Panc1 (cell line): ENCODE results near the gene SPINK14. TPM values are rescaled to one million over a fixed set of nuclear protein-coding genes. Genes with fewer than 3 reads are reported as not detected.

Experiments
- ATAC-seq: fragments of 200-7000 bp; cut with Tn5 transposase; 2 replicates; pipeline ENCODE4 v1.9.1; 2020; ENCODE audit warnings: mild to moderate bottlenecking, moderate library complexity
- BruUV-seq: library from RNA; stranded (reverse); fragments of 400-500 nt; replicated peaks from 2 replicates; lab custom pipeline; 2021; lab: Mats Ljungman, UMichigan
- CTCF ChIA-PET: fragments of 300-600 bp; sonication (Branson Sonifier 250); formaldehyde crosslinking; loops from one replicate; lab custom pipeline; 2022; ENCODE audit warnings: antibody characterized with exemption; lab: Charles Lee
- POLR2A ChIA-PET: fragments of 300-600 bp; sonication (Branson Sonifier 250); formaldehyde crosslinking; loops from one replicate; lab custom pipeline; 2022; ENCODE audit warnings: antibody characterized with exemption; lab: Charles Lee
- DNase-seq: peaks from one replicate; pipeline ENCODE4 v3.0.0-alpha.2; 2010; ENCODE audit warnings: low read depth, low spot score
- H3K27ac ChIP-seq: 2 replicates; pipeline ENCODE4 v1.5.1; 2011; ENCODE audit warnings: mild to moderate bottlenecking, low read length, inconsistent platforms
- H3K27me3 ChIP-seq: fragments of 200-500 bp; sonication (Bioruptor generic); 2 replicates; pipeline ENCODE4 v1.6.0; 2014; ENCODE audit warnings: low read length, inconsistent platforms; ENCODE audit not compliant: control insufficient read depth, insufficient read depth
- H3K36me3 ChIP-seq: fragments of 200-500 bp; sonication (Bioruptor generic); 2 replicates; pipeline ENCODE4 v1.5.1; 2014; ENCODE audit warnings: inconsistent platforms, mild to moderate bottlenecking, low read length, moderate library complexity; ENCODE audit not compliant: control insufficient read depth, insufficient read depth
- H3K4me1 ChIP-seq: 2 replicates; pipeline ENCODE4 v1.5.1; 2011; ENCODE audit warnings: inconsistent platforms, mild to moderate bottlenecking, low read length, moderate library complexity; ENCODE audit not compliant: control insufficient read depth, insufficient read depth
- H3K4me3 ChIP-seq, 2 experiments: 2 replicates each; pipeline ENCODE4 v1.5.1; 2011 to 2012; ENCODE audit warnings: low read depth in 2 of 2, low read length in 2 of 2, mild to moderate bottlenecking in 2 of 2, inconsistent platforms in 1 of 2, moderate library complexity in 1 of 2
- H3K9me3 ChIP-seq: fragments of 200-500 bp; sonication (Bioruptor generic); 2 replicates; pipeline ENCODE4 v1.5.1; 2014; ENCODE audit warnings: low read depth, mild to moderate bottlenecking, inconsistent platforms, low read length, moderate library complexity; ENCODE audit not compliant: control insufficient read depth, insufficient read depth
- POLR2AphosphoS5 ChIP-seq: IDR thresholded peaks from 2 replicates; pipeline ENCODE4 v1.6.1; 2012; ENCODE audit warnings: mild to moderate bottlenecking, low read depth, low read length, moderate library complexity
- SIN3A ChIP-seq: IDR thresholded peaks from 2 replicates; pipeline ENCODE4 v1.6.1; 2012; ENCODE audit warnings: low read depth, mild to moderate bottlenecking, low read length, moderate library complexity, borderline replicate concordance; ENCODE audit not compliant: insufficient read depth
- TCF7L2 ChIP-seq: IDR thresholded peaks from 2 replicates; pipeline ENCODE4 v1.6.1; 2011; ENCODE audit warnings: mild to moderate bottlenecking, low read depth, low read length, inconsistent platforms
- in situ Hi-C: cut with HindIII; loops from 2 replicates; pipeline ENCODE4 v1.10.0; 2016; ENCODE audit warnings: low sequenced_read_pairs, low pct_unique_long_range_greater_than_20kb
- intact Hi-C: fragments of 100-400 bp; cut with micrococcal nuclease; formaldehyde crosslinking; loops from one replicate; pipeline ENCODE4 v1.10.0; 2022; ENCODE audit not compliant: unreplicated experiment
- total RNA-seq: library from RNA; stranded (reverse); gene quantifications from one replicate; pipeline ENCODE4 v1.2.1, GENCODE V29; 2021; ENCODE audit not compliant: unreplicated experiment
- TF ChIP-seq, protein P1 (sequence below): fragments of 450-650 bp; IDR thresholded peaks from 2 replicates; pipeline ENCODE4 v1.5.1; 2017; ENCODE audit warnings: mild to moderate bottlenecking
- TF ChIP-seq, protein P2 (sequence below), 2 experiments: IDR thresholded peaks; 2 replicates each; pipeline ENCODE4 v1.6.1; 2011 to 2012; ENCODE audit warnings: low read depth in 2 of 2, control low read depth in 1 of 2, low read length in 1 of 2, mild to moderate bottlenecking in 1 of 2, moderate library complexity in 1 of 2; ENCODE audit not compliant: insufficient read depth in 1 of 2

Gene SPINK14
- total RNA-seq, 1 experiment from 2014 or later = not detected

DNA sequence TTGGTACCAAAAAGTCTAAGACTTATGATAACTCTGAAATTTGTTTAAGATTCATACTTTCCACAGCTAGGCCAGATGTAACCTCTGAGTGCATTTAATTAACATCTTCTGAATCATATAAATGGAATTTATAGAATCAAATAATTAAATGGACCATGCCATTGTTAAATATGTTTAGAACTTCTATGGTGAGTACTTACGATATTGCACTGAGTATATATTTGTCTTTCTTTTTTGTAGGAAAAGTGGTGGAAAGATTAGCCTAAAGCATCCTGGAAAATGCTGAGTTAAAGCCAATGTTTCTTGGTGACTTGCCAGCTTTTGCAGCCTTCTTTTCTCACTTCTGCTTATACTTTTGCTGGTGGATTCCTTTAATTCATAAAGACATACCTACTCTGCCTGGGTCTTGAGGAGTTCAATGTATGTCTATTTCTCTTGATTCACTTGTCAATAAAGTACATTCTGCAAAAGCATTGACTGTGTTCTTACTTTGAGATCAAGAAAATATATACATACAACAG is 46.4 kb downstream of the SPINK14 start:
- Histone ChIP-seq H3K27me3 (no peaks in the 10 kb centered on the region), H3K36me3 (no peaks in the 10 kb centered on the region), H3K4me1 (no peaks in the 10 kb centered on the region), H3K9me3 (no peaks in the 10 kb centered on the region), H3K4me3 (no peak overlapping the region), H3K27ac (no peak overlapping the region)
- DNase-seq (no peak), ATAC-seq (no peak)
- ChIA-PET POLR2A (no interaction called here), CTCF (no interaction called here)
- intact Hi-C loops (no loop called here), in situ Hi-C loops (no loop called here)
- no peak for TF ChIP-seq TCF7L2
- TF ChIP-seq POLR2AphosphoS5 = no peak
- TF ChIP-seq, protein P1, sequence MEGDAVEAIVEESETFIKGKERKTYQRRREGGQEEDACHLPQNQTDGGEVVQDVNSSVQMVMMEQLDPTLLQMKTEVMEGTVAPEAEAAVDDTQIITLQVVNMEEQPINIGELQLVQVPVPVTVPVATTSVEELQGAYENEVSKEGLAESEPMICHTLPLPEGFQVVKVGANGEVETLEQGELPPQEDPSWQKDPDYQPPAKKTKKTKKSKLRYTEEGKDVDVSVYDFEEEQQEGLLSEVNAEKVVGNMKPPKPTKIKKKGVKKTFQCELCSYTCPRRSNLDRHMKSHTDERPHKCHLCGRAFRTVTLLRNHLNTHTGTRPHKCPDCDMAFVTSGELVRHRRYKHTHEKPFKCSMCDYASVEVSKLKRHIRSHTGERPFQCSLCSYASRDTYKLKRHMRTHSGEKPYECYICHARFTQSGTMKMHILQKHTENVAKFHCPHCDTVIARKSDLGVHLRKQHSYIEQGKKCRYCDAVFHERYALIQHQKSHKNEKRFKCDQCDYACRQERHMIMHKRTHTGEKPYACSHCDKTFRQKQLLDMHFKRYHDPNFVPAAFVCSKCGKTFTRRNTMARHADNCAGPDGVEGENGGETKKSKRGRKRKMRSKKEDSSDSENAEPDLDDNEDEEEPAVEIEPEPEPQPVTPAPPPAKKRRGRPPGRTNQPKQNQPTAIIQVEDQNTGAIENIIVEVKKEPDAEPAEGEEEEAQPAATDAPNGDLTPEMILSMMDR = no peak
- TF ChIP-seq, protein P2, sequence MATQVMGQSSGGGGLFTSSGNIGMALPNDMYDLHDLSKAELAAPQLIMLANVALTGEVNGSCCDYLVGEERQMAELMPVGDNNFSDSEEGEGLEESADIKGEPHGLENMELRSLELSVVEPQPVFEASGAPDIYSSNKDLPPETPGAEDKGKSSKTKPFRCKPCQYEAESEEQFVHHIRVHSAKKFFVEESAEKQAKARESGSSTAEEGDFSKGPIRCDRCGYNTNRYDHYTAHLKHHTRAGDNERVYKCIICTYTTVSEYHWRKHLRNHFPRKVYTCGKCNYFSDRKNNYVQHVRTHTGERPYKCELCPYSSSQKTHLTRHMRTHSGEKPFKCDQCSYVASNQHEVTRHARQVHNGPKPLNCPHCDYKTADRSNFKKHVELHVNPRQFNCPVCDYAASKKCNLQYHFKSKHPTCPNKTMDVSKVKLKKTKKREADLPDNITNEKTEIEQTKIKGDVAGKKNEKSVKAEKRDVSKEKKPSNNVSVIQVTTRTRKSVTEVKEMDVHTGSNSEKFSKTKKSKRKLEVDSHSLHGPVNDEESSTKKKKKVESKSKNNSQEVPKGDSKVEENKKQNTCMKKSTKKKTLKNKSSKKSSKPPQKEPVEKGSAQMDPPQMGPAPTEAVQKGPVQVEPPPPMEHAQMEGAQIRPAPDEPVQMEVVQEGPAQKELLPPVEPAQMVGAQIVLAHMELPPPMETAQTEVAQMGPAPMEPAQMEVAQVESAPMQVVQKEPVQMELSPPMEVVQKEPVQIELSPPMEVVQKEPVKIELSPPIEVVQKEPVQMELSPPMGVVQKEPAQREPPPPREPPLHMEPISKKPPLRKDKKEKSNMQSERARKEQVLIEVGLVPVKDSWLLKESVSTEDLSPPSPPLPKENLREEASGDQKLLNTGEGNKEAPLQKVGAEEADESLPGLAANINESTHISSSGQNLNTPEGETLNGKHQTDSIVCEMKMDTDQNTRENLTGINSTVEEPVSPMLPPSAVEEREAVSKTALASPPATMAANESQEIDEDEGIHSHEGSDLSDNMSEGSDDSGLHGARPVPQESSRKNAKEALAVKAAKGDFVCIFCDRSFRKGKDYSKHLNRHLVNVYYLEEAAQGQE (IDR thresholded peaks at IDR 0.05; ENCODE audit: insufficient read depth in 1 of 2, low read depth in 2 of 2, low read length in 1 of 2) = no peak
- no peak for TF ChIP-seq SIN3A
- no TSS peak for BruUV-seq

DNA sequence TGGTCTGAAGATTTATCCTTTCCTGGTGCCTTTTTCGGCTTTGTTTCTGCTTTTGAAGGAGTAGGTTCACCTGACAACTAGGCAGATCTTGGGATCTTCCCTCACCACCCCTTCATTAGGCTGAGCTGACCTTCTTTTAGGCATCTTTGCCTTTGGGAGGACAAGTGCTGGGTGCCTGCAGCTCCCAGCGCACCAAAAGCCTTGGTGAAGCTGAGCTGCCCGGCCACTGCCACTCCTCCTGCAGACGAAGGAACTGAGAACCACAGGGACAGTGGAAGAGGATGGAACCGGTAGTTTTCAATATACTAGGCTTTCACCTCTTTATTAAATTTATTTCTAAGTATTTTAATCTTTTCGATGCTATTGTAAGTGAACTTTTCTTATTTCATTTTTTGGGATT is 53.2 kb downstream of the SPINK14 start:
- ATAC-seq = no peak
- H3K9me3 ChIP-seq = no peaks in the 10 kb centered on the region
- H3K27me3 ChIP-seq = no peaks in the 10 kb centered on the region
- intact Hi-C loops = no loop called here
- BruUV-seq = no TSS peak
- TF ChIP-seq SIN3A (no peak), TCF7L2 (no peak), POLR2AphosphoS5 (no peak)
- TF ChIP-seq, protein P2 (IDR thresholded peaks at IDR 0.05; ENCODE audit: insufficient read depth in 1 of 2, low read depth in 2 of 2, low read length in 1 of 2) = no peak
- TF ChIP-seq, protein P1 = no peak
- ChIA-PET POLR2A (no interaction called here), CTCF (no interaction called here)
- no peaks in the 10 kb centered on the region for H3K4me1 ChIP-seq
- H3K27ac ChIP-seq = no peak overlapping the region
- H3K36me3 ChIP-seq = no peaks in the 10 kb centered on the region
- in situ Hi-C loops = no loop called here
- H3K4me3 ChIP-seq = no peak overlapping the region
- DNase-seq = no peak
